ENCODE measurements around the gene ASB8.

The ASB8 gene

GRCh38 chr12:48157018-48157888 lies at the start of gene ASB8:
TSS of gene ASB8 (minus strand) at chr12:48157515. CDS start at chr12:48153496, 4,019 bp downstream.
- DNase-seq (ENCODE audit: insufficient read length, low spot score) (peak; percentile 99), FAIRE-seq (peak; percentile 70)

GRCh38 chr12:48203192-48203591 lies 45.9 kb upstream of the ASB8 start, which contains the start of gene OR10AD1:
TSS of gene OR10AD1 (minus strand) at chr12:48203292. CDS start at chr12:48203292, 0 bp downstream.
- FAIRE-seq (no peak), DNase-seq (ENCODE audit: insufficient read length, low spot score) (no peak)

GRCh38 chr12:48202766-48203165 lies 45.5 kb upstream of the ASB8 start:
- no peak for FAIRE-seq
- DNase-seq (ENCODE audit: insufficient read length, low spot score), result no peak

GRCh38 chr12:48201516-48201915 lies 44.2 kb upstream of the ASB8 start:
- FAIRE-seq (no peak), DNase-seq (ENCODE audit: insufficient read length, low spot score) (no peak)

GRCh38 chr12:48201091-48201490 lies 43.8 kb upstream of the ASB8 start:
- DNase-seq (ENCODE audit: insufficient read length, low spot score) (no peak), FAIRE-seq (no peak)

GRCh38 chr12:48199774-48200221 lies 42.5 kb upstream of the ASB8 start:
- DNase-seq (ENCODE audit: insufficient read length, low spot score) (no peak), FAIRE-seq (no peak)

GRCh38 chr12:48198985-48199384 lies 41.7 kb upstream of the ASB8 start:
- FAIRE-seq (no peak), DNase-seq (ENCODE audit: insufficient read length, low spot score) (no peak)

- DNase-seq (ENCODE audit: insufficient read length, low spot score), result no peak
- no peak for FAIRE-seq
Measured at GRCh38 chr12:48198672-48198971, 41.3 kb upstream of the ASB8 start.

GRCh38 chr12:48197971-48198671 lies 40.8 kb upstream of the ASB8 start:
- DNase-seq (ENCODE audit: insufficient read length, low spot score) (peak; percentile 60), FAIRE-seq (no peak)

GRCh38 chr12:48197549-48197970 lies 40.2 kb upstream of the ASB8 start:
- DNase-seq (ENCODE audit: insufficient read length, low spot score), result no peak

GRCh38 chr12:48194799-48195201 lies 37.5 kb upstream of the ASB8 start:
- FAIRE-seq, result no peak
- no peak for DNase-seq (ENCODE audit: insufficient read length, low spot score)

More at GRCh38 chr12:48197549-48197970, 40.2 kb upstream of the ASB8 start:
- no peak for FAIRE-seq

GRCh38 chr12:48193623-48194022 lies 36.3 kb upstream of the ASB8 start:
- DNase-seq (ENCODE audit: insufficient read length, low spot score), result no peak
- no peak for FAIRE-seq

GRCh38 chr12:48192861-48193260 lies 35.5 kb upstream of the ASB8 start:
- DNase-seq (ENCODE audit: insufficient read length, low spot score) (no peak), FAIRE-seq (no peak)

- no peak for FAIRE-seq
- DNase-seq (ENCODE audit: insufficient read length, low spot score), result no peak
Measured at GRCh38 chr12:48191096-48191495, 33.8 kb upstream of the ASB8 start.

GRCh38 chr12:48189331-48190125 lies 32.2 kb upstream of the ASB8 start:
- DNase-seq (ENCODE audit: insufficient read length, low spot score), result peak; percentile 63
- FAIRE-seq, result peak; percentile 20

GRCh38 chr12:48187916-48188695 lies 30.8 kb upstream of the ASB8 start:
- FAIRE-seq, result no peak
- no peak for DNase-seq (ENCODE audit: insufficient read length, low spot score)

- FAIRE-seq, result no peak
- DNase-seq (ENCODE audit: insufficient read length, low spot score), result no peak
Measured at GRCh38 chr12:48185181-48185919, 28.0 kb upstream of the ASB8 start.

- FAIRE-seq (no peak), DNase-seq (ENCODE audit: insufficient read length, low spot score) (no peak)
Measured at GRCh38 chr12:48184549-48184922, 27.2 kb upstream of the ASB8 start.

- FAIRE-seq, result no peak
- DNase-seq (ENCODE audit: insufficient read length, low spot score), result no peak
Measured at GRCh38 chr12:48183876-48184548, 26.7 kb upstream of the ASB8 start.
